Measurements from ENCODE around the gene FKBP10.
"Not testable (repeated sequence)": the region's sequence is repeated elsewhere in the genome, so short reads cannot be mapped to it uniquely, and the experiment has no call there.

The FKBP10 gene

GRCh38 chr17:41848788-41849187 lies 36.0 kb downstream of the FKBP10 start:
- no peak for DNase-seq

- DNase-seq = no peak
These were observed 36.6 kb downstream of the FKBP10 start for GRCh38 chr17:41849251-41849990.

- not testable (repeated sequence) for DNase-seq
These were observed 38.6 kb downstream of the FKBP10 start for GRCh38 chr17:41851382-41851781.

DNA sequence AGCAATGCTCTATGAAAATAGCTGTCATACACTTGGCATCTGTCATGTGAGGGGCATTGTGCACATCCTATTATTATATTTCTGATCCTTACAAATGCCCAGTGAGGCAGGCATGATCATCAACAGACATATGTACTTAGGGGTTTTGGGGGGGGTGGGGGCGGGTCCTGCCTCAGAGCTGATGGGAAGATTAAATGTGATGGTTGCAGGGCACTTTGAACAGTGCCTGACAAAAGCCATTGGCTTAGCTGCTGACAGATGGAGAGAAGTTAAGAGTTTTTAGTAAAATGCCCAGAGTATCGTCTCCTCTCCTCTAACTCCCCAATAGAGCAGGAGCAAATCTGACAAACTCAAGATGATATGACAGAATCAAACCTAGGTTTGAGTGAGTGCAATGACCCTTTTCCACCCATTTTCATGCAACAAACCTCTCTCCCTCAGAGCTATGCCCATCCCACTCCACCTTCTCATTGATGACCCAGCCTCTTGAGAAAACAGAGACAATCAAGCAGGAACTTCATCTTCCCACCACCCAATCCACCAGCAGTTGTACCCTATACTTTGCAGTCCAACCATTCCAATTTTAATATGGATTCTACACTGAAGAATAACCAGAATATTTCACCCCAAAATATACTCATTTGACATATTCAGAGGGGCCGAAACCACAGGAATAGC lies 47.6 kb downstream of the FKBP10 start:
- no peak for DNase-seq

- DNase-seq = no peak
These were observed 50.5 kb downstream of the FKBP10 start for GRCh38 chr17:41863074-41863848.

DNA sequence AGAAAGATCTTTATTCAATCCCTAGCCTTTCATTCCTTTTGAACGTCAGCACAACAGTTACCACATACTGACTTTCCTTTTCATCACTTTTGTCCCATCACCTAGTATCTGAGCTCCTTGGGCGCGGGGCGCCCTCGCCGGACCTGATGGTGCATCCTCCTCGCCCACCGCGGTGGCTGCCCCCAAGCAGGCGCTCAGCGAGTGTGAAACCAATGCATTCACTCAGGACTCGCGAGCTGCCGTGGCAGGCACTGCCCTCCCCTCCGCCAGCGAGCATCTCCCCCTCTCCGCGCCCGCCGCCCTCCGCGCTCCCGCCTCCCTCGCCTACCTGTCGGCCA lies 51.7 kb downstream of the FKBP10 start:
- DNase-seq = no peak

- DNase-seq = peak; percentile 56
These were observed 52.2 kb downstream of the FKBP10 start, which contains the start of gene KLHL11 for GRCh38 chr17:41864836-41865595. Gene KLHL11 (minus strand): TSS chr17:41865423. CDS start chr17:41865370, 53 bp downstream.

GRCh38 chr17:41865596-41865893 lies 52.7 kb downstream of the FKBP10 start:
- no peak for DNase-seq

DNA sequence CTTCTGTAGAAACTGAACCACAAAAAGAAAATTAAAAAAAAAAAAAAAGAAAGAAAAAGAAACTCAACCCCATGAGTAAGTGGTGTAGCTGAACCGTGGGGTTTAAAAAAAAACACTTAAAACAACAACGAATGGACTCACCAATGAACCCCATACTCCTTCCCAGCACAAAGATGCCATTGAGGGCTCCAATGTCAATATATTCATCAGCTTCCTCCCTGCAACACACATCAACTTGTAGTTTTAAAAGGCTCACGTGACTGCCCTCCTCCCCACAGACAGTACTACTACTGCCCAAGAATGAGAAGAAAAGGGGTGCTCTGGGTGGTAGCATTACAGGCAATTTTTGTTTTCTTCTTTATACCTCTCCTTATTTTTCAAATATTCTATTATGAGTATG lies 55.8 kb downstream of the FKBP10 start:
- no peak for DNase-seq

GRCh38 chr17:41869426-41869825 lies 56.6 kb downstream of the FKBP10 start:
- no peak for DNase-seq

DNA sequence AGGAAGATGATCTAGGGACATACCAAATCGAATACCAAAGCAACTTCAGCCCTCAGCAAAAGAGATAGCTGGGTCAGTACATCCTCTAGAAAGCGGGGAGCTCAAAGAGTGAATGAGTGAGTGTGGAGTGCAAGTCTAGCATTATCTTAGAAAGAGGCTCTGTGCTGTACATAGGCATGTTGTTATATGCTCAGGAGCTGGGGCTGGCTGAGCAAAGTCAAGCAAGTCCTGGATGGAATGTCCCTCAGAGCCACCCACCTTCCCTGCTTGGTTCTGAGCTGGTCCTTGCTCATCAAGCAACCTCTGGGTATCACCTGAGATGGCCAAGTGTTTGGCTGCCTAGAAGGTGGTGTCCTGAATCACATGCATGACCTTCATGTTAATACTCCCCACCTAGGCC lies 57.3 kb downstream of the FKBP10 start:
- DNase-seq = no peak

GRCh38 chr17:41870627-41871026 lies 57.8 kb downstream of the FKBP10 start:
- DNase-seq = no peak

- DNase-seq = no peak
These were observed 59.0 kb downstream of the FKBP10 start for GRCh38 chr17:41871789-41872188.

Measured in NCI-H2029 treated with DMSO at 0.1 percent for 48 hours (cell line).